Transverse colon (tissue), 4 donors: ENCODE results near the gene DAZAP1.

Experiments
- CTCF ChIP-seq, 5 experiments: fragments of 200-600 bp in 3 of 5; fragments of 450-650 bp in 2 of 5; sonication (generic) in 3 of 5; IDR thresholded peaks; 1 replicate in 2 of 5; 2 replicates in 3 of 5; pipeline ENCODE4 v1.5.1; 2016 to 2017; ENCODE audit warnings: antibody characterized with exemption in 5 of 5, inconsistent platforms in 3 of 5, mild to moderate bottlenecking in 2 of 5, moderate library complexity in 1 of 5
- EP300 ChIP-seq: sonication (generic); formaldehyde crosslinking; IDR thresholded peaks from one replicate; pipeline ENCODE4 v1.6.1; 2017; ENCODE audit warnings: antibody characterized with exemption, low read depth
- POLR2A ChIP-seq: fragments of 450-650 bp; IDR thresholded peaks from one replicate; pipeline ENCODE4 v1.6.1; 2016; ENCODE audit warnings: antibody characterized with exemption, mild to moderate bottlenecking, moderate library complexity
- POLR2AphosphoS5 ChIP-seq, 3 donors: sonication (generic); formaldehyde crosslinking; IDR thresholded peaks; one replicate each; pipeline ENCODE4 v1.6.1; 2016; ENCODE audit warnings: antibody characterized with exemption in 3 of 3

GRCh38 chr19:1374250-1374577 lies 33.2 kb upstream of the DAZAP1 start:
- TF ChIP-seq CTCF (IDR thresholded peaks at IDR 0.05) = no peak
- no peak for TF ChIP-seq POLR2AphosphoS5 (IDR thresholded peaks at IDR 0.05)
- TF ChIP-seq POLR2A = no peak
- no peak for TF ChIP-seq EP300
